OCI-LY1 (cell line): ENCODE data around the gene CEMIP.

Experiments
- CTCF ChIP-seq: fragments of 200-600 bp; sonication (generic), shearing (Covaris generic); IDR thresholded peaks from 2 replicates; pipeline ENCODE4 v1.5.1; 2017; ENCODE audit warnings: mild to moderate bottlenecking, antibody characterized with exemption, low read length, moderate library complexity, mixed read lengths
- EZH2 ChIP-seq: fragments of 200-600 bp; sonication (generic), shearing (Covaris generic); IDR thresholded peaks from 2 replicates; pipeline ENCODE4 v1.8.0; 2017; ENCODE audit warnings: borderline replicate concordance, mixed run types, mild to moderate bottlenecking, antibody characterized with exemption, low read length, moderate library complexity, mixed read lengths

- TF ChIP-seq CTCF (no peak), EZH2 (no peak)
Measured at GRCh38 chr15:80953953-80954778, 175.0 kb downstream of the CEMIP start.
